Fibroblast of the aortic adventitia (primary cell): Measurements from ENCODE around the gene NCLN. TPM values are rescaled to one million over a fixed set of nuclear protein-coding genes. Genes with fewer than 3 reads are reported as not detected.

Experiments used
- DNase-seq: peaks from one replicate; pipeline ENCODE4 v3.0.0-alpha.2; 2010; ENCODE audit warnings: low read depth
- H3K4me3 ChIP-seq: 2 replicates; pipeline ENCODE4 v1.5.1; 2011; ENCODE audit warnings: low read depth, mild to moderate bottlenecking, control low read depth, low read length, moderate library complexity
- total RNA-seq: library from RNA; depleted of rRNA; stranded (reverse); fragments of >200 nt; gene quantifications from 2 replicates; pipeline ENCODE4 v1.2.3, GENCODE V29; 2012; ENCODE audit warnings: low replicate concordance
- TF ChIP-seq, protein P1 (sequence below): IDR thresholded peaks from 2 replicates; pipeline ENCODE4 v1.5.1; 2011; ENCODE audit warnings: mild to moderate bottlenecking, low read length, control low read depth, inconsistent platforms; ENCODE audit not compliant: insufficient read depth

NCLN gene
- total RNA-seq, 1 donor, result 38.3 TPM

DNA sequence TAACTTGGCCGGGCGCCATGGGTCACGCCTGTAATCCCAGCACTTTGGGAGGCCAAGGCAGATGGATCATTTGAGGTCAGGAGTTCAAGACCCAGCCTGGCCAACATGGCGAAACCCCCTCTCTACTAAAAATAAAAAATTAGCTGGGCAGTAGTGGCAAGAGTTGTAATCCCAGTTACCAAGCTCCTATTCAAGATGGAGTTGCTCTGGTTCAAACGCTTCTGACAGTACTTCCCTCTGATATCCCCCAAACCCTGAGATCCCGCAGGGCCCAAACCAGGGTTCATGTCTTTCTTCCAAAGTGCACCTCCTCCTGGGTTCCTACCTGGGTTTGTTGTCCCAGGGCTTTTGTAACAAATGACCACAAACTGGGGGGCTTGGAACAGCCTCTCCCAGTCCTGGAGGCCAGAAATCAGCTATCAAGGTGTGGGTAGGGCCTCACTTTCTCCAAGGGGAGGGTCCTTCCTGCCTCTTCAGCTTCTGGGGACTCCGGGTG, 52.4 kb downstream of the NCLN start:
- H3K4me3 ChIP-seq, result no peak overlapping the region
- no peak for DNase-seq
- TF ChIP-seq, protein P1, sequence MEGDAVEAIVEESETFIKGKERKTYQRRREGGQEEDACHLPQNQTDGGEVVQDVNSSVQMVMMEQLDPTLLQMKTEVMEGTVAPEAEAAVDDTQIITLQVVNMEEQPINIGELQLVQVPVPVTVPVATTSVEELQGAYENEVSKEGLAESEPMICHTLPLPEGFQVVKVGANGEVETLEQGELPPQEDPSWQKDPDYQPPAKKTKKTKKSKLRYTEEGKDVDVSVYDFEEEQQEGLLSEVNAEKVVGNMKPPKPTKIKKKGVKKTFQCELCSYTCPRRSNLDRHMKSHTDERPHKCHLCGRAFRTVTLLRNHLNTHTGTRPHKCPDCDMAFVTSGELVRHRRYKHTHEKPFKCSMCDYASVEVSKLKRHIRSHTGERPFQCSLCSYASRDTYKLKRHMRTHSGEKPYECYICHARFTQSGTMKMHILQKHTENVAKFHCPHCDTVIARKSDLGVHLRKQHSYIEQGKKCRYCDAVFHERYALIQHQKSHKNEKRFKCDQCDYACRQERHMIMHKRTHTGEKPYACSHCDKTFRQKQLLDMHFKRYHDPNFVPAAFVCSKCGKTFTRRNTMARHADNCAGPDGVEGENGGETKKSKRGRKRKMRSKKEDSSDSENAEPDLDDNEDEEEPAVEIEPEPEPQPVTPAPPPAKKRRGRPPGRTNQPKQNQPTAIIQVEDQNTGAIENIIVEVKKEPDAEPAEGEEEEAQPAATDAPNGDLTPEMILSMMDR, result no peak

DNA sequence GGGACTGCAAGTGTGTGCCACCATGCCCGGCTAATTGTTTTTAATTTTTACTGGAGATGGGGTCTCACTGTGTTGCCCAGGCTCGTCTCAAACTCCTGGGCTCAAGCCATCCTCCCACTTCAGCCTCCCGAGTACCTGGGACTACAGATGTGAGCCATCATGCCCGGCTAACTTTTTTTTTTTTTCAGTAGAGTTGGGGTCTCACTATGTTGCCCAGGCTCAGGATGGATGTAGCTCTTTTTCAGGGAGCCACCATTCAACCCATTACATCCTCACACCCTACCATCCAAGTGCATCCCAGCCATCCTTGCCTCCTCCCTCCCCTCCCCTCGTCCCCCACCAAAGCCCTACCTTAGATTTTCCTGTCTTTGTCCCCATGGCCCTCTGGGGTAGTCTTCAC, 53.6 kb downstream of the NCLN start:
- H3K4me3 ChIP-seq, result no peak overlapping the region
- no peak for DNase-seq
- TF ChIP-seq, protein P1, result no peak

DNA sequence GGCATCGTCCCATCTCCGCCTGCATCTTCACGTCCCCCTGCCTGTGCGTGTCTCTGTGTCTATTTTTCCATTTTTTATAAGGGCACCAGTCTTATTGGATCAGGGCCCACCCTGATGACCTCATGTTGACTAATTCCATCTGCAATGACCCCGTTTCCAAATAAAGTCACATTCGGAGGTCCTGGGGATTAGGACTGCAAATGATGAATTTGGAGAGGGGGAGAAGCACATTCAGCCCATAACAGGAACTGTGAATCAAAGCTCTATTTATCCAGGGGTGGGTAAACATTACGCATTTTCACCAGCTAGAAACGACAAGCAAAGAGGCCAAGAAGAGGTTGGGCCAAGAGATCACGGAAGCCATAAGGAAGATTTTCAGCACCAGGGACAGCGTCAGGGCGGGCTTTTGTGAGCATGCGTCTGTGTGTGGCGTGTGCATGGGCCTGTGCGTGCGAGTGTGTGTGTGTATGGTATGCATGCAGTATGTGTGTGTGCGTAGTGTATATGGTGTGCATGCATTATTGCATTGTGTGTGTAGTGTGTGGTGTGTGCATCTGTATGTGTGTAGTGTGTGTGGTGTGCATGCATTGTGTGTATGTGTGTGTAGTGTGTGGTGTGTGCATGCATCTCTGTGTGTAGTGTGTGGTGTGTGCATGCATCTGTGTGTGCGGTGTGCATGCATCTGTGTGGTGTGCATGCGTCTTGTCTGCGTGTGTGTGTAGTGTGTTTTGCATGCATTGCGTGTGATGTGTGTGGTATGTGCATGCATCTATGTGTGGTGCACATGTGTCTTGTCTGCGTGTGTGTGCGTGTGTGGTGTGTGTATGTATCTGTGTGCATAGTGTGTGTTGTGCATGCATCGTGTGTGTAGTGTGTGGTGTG, 58.3 kb downstream of the NCLN start:
- H3K4me3 ChIP-seq, result no peak overlapping the region
- TF ChIP-seq, protein P1, result no peak
- peak; percentile 59 for DNase-seq

DNA sequence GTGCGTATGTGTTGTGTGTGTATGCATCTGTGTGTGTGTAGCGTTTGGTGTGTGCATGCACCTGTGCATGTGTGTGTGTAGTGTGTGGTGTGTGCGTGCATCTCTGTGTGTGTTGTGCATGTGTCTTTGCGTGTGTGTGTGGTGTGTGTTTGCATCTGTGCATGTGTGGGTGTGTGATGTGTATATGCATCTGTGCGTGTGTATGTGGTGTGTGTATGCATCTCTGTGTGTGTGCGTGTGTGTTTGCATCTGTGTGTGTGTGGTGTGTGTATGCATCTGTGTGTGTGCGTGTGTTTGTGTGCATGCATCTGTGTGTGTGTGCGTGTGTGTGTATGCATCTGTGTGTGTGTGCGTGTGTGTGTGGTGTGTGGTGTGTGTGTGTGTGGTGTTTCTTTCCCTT, 59.3 kb downstream of the NCLN start:
- H3K4me3 ChIP-seq, result no peak overlapping the region
- DNase-seq, result no peak
- TF ChIP-seq, protein P1, result no peak

- H3K4me3 ChIP-seq, result no peak overlapping the region
- no peak for DNase-seq
- TF ChIP-seq, protein P1, result no peak
Observed at GRCh38 chr19:3248728-3249326, 63.1 kb downstream of the NCLN start.

- no peak for DNase-seq
- TF ChIP-seq, protein P1, result no peak
- no peak overlapping the region for H3K4me3 ChIP-seq
Observed at GRCh38 chr19:3249408-3249807, 63.7 kb downstream of the NCLN start.
